WTC11 (cell line): ENCODE results near the gene TTLL9.

ENCODE experiments used
- ARID4B ChIP-seq: sonication (generic); formaldehyde crosslinking; IDR thresholded peaks from 2 replicates; pipeline ENCODE4 v1.8.0; 2023; ENCODE audit warnings: missing genetic modification reagents, mild to moderate bottlenecking, borderline replicate concordance
- ATF2 ChIP-seq: sonication (generic); formaldehyde crosslinking; IDR thresholded peaks from 2 replicates; pipeline ENCODE4 v1.8.1; 2022; ENCODE audit warnings: low read depth, missing genetic modification reagents, borderline replicate concordance
- ATF6 ChIP-seq: sonication (generic); formaldehyde crosslinking; IDR thresholded peaks from 2 replicates; pipeline ENCODE4 v1.8.1; 2023; ENCODE audit warnings: mild to moderate bottlenecking, missing genetic modification reagents
- CTCF ChIP-seq: fragments of 200-600 bp; IDR thresholded peaks from 2 replicates; pipeline ENCODE4 v1.8.0; 2022; ENCODE audit warnings: antibody characterized with exemption
- ESRRA ChIP-seq: sonication (generic); formaldehyde crosslinking; IDR thresholded peaks from 2 replicates; pipeline ENCODE4 v1.8.1; 2022; ENCODE audit warnings: mild to moderate bottlenecking, missing genetic modification reagents, borderline replicate concordance
- JUN ChIP-seq: sonication (generic); formaldehyde crosslinking; IDR thresholded peaks from 2 replicates; pipeline ENCODE4 v1.8.0; 2023; ENCODE audit warnings: mild to moderate bottlenecking, missing genetic modification reagents
- MAX ChIP-seq: sonication (generic); formaldehyde crosslinking; IDR thresholded peaks from 2 replicates; pipeline ENCODE4 v1.8.0; 2022; ENCODE audit warnings: mild to moderate bottlenecking, missing genetic modification reagents
- PREB ChIP-seq: sonication (generic); formaldehyde crosslinking; IDR thresholded peaks from 2 replicates; pipeline ENCODE4 v1.8.1; 2022; ENCODE audit warnings: mild to moderate bottlenecking, missing genetic modification reagents, moderate library complexity, borderline replicate concordance
- SP1 ChIP-seq: sonication (generic); formaldehyde crosslinking; conservative IDR thresholded peaks from 2 replicates; pipeline ENCODE4 v1.8.1; 2022; ENCODE audit warnings: missing genetic modification reagents
- USF2 ChIP-seq: sonication (generic); formaldehyde crosslinking; IDR thresholded peaks from 2 replicates; pipeline ENCODE4 v1.8.1; 2023; ENCODE audit warnings: mild to moderate bottlenecking, missing genetic modification reagents, moderate library complexity
- ZNF121 ChIP-seq: sonication (generic); formaldehyde crosslinking; IDR thresholded peaks from 2 replicates; pipeline ENCODE4 v1.8.0; 2023; ENCODE audit warnings: missing genetic modification reagents

- TF ChIP-seq PREB (CRISPR knock-in tag) (no peak), CTCF (no peak), ATF6 (CRISPR knock-in tag) (no peak), ZNF121 (CRISPR knock-in tag) (no peak), MAX (CRISPR knock-in tag) (no peak), ESRRA (no peak), JUN (CRISPR knock-in tag) (no peak), ATF2 (CRISPR knock-in tag) (no peak), ARID4B (CRISPR knock-in tag) (no peak), USF2 (no peak), SP1 (CRISPR knock-in tag) (no peak)
Measured at GRCh38 chr20:31860390-31861134, 9.9 kb upstream of the TTLL9 start.
